ENCODE results near the gene NANP.

GRCh38 chr20:25580711-25581110, 43.1 kb downstream of the NANP start:
- TF ChIP-seq, protein P1, sequence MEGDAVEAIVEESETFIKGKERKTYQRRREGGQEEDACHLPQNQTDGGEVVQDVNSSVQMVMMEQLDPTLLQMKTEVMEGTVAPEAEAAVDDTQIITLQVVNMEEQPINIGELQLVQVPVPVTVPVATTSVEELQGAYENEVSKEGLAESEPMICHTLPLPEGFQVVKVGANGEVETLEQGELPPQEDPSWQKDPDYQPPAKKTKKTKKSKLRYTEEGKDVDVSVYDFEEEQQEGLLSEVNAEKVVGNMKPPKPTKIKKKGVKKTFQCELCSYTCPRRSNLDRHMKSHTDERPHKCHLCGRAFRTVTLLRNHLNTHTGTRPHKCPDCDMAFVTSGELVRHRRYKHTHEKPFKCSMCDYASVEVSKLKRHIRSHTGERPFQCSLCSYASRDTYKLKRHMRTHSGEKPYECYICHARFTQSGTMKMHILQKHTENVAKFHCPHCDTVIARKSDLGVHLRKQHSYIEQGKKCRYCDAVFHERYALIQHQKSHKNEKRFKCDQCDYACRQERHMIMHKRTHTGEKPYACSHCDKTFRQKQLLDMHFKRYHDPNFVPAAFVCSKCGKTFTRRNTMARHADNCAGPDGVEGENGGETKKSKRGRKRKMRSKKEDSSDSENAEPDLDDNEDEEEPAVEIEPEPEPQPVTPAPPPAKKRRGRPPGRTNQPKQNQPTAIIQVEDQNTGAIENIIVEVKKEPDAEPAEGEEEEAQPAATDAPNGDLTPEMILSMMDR (optimal IDR thresholded peaks at IDR 0.05 in 1 of 3, IDR thresholded peaks at IDR 0.05 in 1 of 3, conservative IDR thresholded peaks at IDR 0.05 in 1 of 3; ENCODE audit: extremely low read depth in 1 of 3, insufficient read depth in 2 of 3, low read length in 3 of 3) = no peak
- TF ChIP-seq EZH2 (IDR thresholded peaks at IDR 0.05; ENCODE audit: low read length) = no peak
